ENCODE measurements around the gene RAB13.

DNA sequence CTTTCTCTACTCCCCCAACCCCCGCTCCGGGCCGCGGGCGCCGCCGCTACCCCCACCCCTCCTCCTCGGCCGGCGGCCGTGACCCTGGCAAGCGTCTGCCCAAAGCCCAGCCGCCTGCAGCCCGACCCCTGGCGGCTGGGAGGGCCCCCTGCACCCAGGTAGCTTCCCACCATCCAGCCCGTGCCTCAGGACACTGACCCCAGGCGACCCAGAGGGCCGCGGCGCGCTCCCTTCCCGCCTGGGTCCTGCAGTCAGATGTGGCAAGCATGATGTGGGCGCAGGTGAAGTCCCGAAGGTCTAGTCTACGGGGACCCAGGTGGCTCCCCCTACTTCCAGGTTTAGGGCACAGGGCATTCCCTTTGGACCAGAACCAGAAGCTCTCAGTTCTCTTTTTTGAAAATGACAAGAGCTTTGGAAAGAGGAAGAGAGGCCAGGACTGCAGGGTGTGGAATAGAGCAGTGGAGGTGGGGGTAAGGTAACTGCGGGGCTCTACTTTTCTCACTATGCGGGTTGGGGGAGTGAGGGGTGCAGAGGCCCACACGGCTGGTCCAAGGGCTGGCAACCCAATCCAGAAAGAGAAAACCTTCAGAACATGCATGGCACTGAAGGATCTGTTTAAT, 39.4 kb downstream of the RAB13 start, which contains the start of gene DENND4B:
- TF ChIP-seq, protein P1, sequence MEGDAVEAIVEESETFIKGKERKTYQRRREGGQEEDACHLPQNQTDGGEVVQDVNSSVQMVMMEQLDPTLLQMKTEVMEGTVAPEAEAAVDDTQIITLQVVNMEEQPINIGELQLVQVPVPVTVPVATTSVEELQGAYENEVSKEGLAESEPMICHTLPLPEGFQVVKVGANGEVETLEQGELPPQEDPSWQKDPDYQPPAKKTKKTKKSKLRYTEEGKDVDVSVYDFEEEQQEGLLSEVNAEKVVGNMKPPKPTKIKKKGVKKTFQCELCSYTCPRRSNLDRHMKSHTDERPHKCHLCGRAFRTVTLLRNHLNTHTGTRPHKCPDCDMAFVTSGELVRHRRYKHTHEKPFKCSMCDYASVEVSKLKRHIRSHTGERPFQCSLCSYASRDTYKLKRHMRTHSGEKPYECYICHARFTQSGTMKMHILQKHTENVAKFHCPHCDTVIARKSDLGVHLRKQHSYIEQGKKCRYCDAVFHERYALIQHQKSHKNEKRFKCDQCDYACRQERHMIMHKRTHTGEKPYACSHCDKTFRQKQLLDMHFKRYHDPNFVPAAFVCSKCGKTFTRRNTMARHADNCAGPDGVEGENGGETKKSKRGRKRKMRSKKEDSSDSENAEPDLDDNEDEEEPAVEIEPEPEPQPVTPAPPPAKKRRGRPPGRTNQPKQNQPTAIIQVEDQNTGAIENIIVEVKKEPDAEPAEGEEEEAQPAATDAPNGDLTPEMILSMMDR (IDR thresholded peaks at IDR 0.05; ENCODE audit: poor library complexity) = peak; percentile 95
- no peak for TF ChIP-seq EZH2phosphoT487 (IDR thresholded peaks at IDR 0.05; ENCODE audit: low read depth, severe bottlenecking, unreplicated experiment)
